ELF-1 (cell line): Measurements from ENCODE around the gene SMPDL3A.
"Not testable (repeated sequence)": the region's sequence is repeated elsewhere in the genome, so short reads cannot be mapped to it uniquely, and the experiment has no call there.

Experiments used
- DNase-seq: peaks from one replicate; pipeline ENCODE4 v3.0.0-alpha.2; 2016; ENCODE audit warnings: low read depth, low spot score

The SMPDL3A gene

GRCh38 chr6:122789182-122790027 lies at the start of gene SMPDL3A:
Gene SMPDL3A (plus strand): TSS chr6:122789258. CDS start chr6:122789347, 89 bp downstream.
- DNase-seq, result peak; percentile 90

GRCh38 chr6:122740091-122740490 lies 49.0 kb upstream of the SMPDL3A start:
- no peak for DNase-seq

DNA sequence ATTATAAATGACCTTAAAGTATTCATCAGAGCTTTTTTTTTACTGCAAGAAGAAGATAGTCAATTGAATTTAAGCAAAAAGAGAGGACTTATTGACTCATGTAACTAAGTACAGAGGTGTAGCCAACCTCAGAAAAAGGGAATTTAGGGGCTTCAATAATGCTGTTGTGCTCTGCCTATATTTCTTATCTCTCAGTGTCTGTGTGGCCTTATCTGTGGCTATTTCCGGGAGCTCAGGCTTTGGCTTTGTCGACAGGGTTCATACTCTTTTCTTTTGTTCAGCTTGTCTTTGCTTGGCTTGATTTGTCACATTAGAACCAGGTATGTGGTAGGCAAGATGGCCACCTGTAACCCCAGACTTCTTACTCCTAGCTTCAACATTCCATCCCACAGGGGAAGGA lies 48.1 kb upstream of the SMPDL3A start:
- DNase-seq, result no peak

- not testable (repeated sequence) for DNase-seq
These were observed 44.8 kb upstream of the SMPDL3A start for GRCh38 chr6:122744247-122744646.

GRCh38 chr6:122744856-122745255 lies 44.2 kb upstream of the SMPDL3A start:
- not testable (repeated sequence) for DNase-seq

- DNase-seq, result no peak
These were observed 42.4 kb upstream of the SMPDL3A start for GRCh38 chr6:122746688-122747087.

- DNase-seq, result no peak
These were observed 41.5 kb upstream of the SMPDL3A start for GRCh38 chr6:122747573-122747972.

DNA sequence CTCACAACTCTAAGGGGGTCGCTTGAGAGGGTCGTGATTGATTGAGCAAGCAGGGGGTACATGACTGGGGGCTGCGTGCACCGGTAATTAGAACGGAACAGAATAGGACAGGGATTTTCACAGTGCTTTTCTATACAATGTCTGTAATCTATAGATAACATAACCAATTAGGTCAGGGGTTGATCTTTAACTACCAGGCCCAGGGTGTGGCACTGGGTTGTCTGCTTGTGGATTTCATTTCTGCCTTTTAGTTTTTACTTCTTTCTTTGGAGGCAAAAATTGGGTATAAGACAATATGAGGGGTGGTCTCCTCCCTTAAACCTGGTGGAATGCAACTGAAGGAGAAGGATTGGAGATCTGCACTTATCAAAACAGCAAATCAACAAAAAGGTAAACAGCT lies 40.1 kb upstream of the SMPDL3A start:
- DNase-seq, result not testable (repeated sequence)

- no peak for DNase-seq
These were observed 39.5 kb upstream of the SMPDL3A start for GRCh38 chr6:122749451-122750050.

DNA sequence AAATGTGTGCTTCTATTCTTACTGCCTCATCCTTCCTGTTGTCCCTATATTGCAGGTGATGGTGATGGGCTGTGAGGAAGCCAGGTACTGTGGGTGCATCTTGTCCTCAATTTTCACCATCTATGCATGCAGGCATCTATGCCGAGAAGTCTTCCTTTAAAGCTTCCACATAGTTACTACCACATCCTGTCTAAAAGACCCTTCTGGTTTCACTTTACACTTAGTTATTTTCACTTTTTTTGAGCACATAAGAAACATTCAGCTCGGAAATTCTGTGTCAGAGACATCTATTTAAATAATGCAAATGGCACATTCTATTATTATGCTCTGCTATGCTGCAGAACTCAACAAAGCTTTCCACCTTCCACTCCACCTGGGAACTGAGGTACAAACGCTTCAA lies 37.7 kb upstream of the SMPDL3A start:
- DNase-seq, result no peak

- DNase-seq, result no peak
These were observed 36.6 kb upstream of the SMPDL3A start for GRCh38 chr6:122752459-122752858.

DNA sequence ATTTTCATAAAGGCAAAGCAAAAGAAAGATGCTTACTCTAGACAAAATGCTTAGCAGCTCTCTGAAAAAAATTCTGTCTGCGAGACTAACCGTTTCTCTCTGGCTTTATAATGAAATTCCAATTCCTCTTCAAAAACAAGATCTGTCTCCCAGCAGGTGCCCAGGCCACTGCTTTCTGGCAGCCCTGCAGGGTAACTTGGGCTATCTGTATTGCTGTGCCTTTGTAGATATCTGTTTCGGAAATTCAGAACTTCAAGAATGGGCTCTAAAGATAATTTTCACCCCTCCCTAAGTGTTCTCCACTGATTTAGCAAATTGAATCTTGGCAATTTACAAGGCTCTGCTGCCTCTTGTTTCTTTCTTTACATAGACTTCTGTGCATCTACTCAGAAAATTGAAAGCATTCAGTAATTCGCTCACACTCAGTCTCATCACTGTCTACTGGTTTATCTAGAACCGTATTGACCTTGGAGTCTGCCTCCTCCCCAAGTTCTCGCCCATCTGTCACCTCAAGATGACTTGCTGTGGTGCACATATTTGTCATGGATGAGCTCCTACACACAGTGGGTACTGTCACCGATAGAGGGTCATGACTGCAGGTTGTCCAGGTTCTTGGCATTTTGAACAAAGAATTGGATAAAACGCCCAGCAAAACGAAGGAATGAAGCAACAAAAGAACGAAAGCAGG lies 35.9 kb upstream of the SMPDL3A start:
- no peak for DNase-seq

DNA sequence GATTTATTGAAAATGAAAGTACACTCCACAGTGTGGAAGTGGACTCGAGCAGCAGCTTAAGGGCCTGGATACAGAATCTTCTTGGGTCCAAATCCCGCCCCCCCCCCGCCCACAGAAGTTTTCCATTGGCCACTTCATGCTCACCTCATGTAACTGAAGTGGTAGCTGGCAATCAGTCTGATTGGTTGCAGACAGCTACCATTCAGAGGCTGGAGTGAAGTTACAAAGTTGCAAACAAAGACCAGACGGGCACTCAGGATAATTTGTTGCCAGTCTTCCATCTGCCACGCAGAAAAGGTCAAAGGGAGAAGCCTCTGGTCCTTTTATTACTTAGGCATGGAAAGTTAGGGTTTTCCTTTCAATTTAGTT lies 35.4 kb upstream of the SMPDL3A start:
- no peak for DNase-seq

GRCh38 chr6:122754191-122754731 lies 34.8 kb upstream of the SMPDL3A start:
- no peak for DNase-seq

GRCh38 chr6:122755901-122756300 lies 33.2 kb upstream of the SMPDL3A start:
- DNase-seq, result peak; percentile 93

- no peak for DNase-seq
These were observed 30.1 kb upstream of the SMPDL3A start for GRCh38 chr6:122758927-122759334.

GRCh38 chr6:122760330-122760729 lies 28.7 kb upstream of the SMPDL3A start:
- no peak for DNase-seq

- no peak for DNase-seq
These were observed 22.8 kb upstream of the SMPDL3A start for GRCh38 chr6:122766256-122766655.

DNA sequence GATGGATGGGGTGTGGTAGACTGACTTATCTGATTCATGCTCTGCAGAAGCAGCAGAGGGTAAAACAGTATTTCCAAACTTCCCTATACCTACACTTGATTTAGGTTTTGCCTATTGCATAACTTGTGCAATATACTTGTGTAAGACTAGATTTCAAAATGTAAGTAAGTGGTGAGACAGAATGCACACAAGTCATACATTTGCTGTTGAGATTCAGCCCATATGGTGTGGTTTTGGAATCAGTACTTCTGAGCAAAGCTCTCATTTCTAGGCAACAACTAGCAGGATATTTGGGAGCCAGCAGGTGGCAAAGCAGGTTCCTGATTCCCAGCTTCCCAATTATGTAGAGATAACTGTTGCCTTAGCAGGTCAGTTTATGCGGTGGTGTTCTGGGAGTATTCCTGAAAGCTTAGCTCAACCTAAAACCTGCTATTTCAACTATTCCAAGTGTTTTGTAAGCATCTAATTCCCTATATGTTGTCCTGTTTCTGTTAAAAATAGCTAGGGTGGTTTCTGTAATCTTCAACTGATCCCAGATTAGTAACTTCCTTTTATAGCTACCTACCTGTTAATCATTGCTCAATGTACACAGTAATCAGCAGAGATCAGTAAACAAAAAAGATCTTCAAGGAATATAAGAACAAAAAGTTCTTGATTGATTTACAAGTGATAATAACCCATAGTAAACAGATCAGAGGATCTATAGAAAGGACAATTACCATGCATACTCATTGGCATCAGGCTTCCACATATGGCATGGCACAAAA lies 18.0 kb upstream of the SMPDL3A start:
- DNase-seq, result peak; percentile 25

- DNase-seq, result peak; percentile 48
These were observed 16.2 kb upstream of the SMPDL3A start for GRCh38 chr6:122772724-122773415.

- no peak for DNase-seq
These were observed 13.1 kb upstream of the SMPDL3A start for GRCh38 chr6:122775975-122776374.
